Common myeloid progenitor, CD34-positive (primary cell): ENCODE measurements around the gene AUTS2.
A peak's percentile ranks its signal among the peaks of the same experiment; 100 is the strongest.

ENCODE experiments used
- CTCF ChIA-PET: fragments of 350-600 bp; sonication (Branson Sonifier 250); formaldehyde crosslinking; loops from one replicate; lab custom pipeline; 2021; ENCODE audit warnings: antibody characterized with exemption; lab: Charles Lee
- POLR2A ChIA-PET: fragments of 350-600 bp; sonication (Branson Sonifier 250); formaldehyde crosslinking; loops from one replicate; lab custom pipeline; 2021; ENCODE audit warnings: antibody characterized with exemption; lab: Charles Lee
- DNase-seq, 3 donors: peaks; one replicate each; pipeline versions ENCODE4 v3.0.0 to v3.0.0-alpha.2; 2013
- H3K27ac ChIP-seq, 2 experiments: 1 replicate in 1 of 2; 2 replicates in 1 of 2; pipeline ENCODE4 v1.7.0; 2013; ENCODE audit warnings: inconsistent platforms in 2 of 2, low read length in 2 of 2, mild to moderate bottlenecking in 2 of 2, low read depth in 1 of 2, moderate library complexity in 1 of 2; ENCODE audit not compliant: severe bottlenecking in 2 of 2, insufficient read depth in 1 of 2, poor library complexity in 1 of 2
- H3K27me3 ChIP-seq, 5 experiments: replicated peaks in 2 of 5; 1 replicate in 3 of 5; 2 replicates in 2 of 5; pipeline versions ENCODE4 v1.6.1 to v1.7.0; 2013; ENCODE audit warnings: low read length in 4 of 5, mild to moderate bottlenecking in 2 of 5, moderate library complexity in 2 of 5, inconsistent platforms in 1 of 5; ENCODE audit not compliant: insufficient read depth in 5 of 5, control insufficient read depth in 4 of 5
- H3K36me3 ChIP-seq, 4 experiments: 1 replicate in 2 of 4; 2 replicates in 2 of 4; pipeline versions ENCODE4 v1.6.1 to v1.7.0; 2013; ENCODE audit warnings: low read length in 3 of 4, control low read depth in 1 of 4, mild to moderate bottlenecking in 1 of 4; ENCODE audit not compliant: control insufficient read depth in 4 of 4, insufficient read depth in 4 of 4
- H3K4me1 ChIP-seq, 4 experiments: 1 replicate in 3 of 4; 2 replicates in 1 of 4; pipeline versions ENCODE4 v1.6.1 to v1.7.1; 2013; ENCODE audit warnings: low read length in 3 of 4, mild to moderate bottlenecking in 3 of 4, control low read depth in 1 of 4, inconsistent platforms in 1 of 4, moderate library complexity in 1 of 4; ENCODE audit not compliant: control insufficient read depth in 4 of 4, insufficient read depth in 4 of 4; ENCODE audit errors: control extremely low read depth in 1 of 4
- H3K4me3 ChIP-seq, 7 experiments: 1 replicate in 4 of 7; 2 replicates in 3 of 7; pipeline versions ENCODE4 v1.5.1 to v1.7.0; 2013; ENCODE audit warnings: mild to moderate bottlenecking in 7 of 7, low read length in 6 of 7, moderate library complexity in 6 of 7, inconsistent platforms in 2 of 7, low read depth in 2 of 7, control low read depth in 1 of 7; ENCODE audit not compliant: insufficient read depth in 4 of 7, control insufficient read depth in 1 of 7; ENCODE audit errors: extremely low read depth in 1 of 7
- H3K9me3 ChIP-seq, 5 experiments: 1 replicate in 4 of 5; 2 replicates in 1 of 5; pipeline versions ENCODE4 v1.6.1 to v1.7.1; 2013; ENCODE audit warnings: low read length in 4 of 5, mild to moderate bottlenecking in 2 of 5, inconsistent platforms in 1 of 5, low read depth in 1 of 5, moderate library complexity in 1 of 5; ENCODE audit not compliant: control insufficient read depth in 4 of 5, insufficient read depth in 2 of 5; ENCODE audit errors: control extremely low read depth in 1 of 5
- WGBS: methylation state at CpG from one replicate; pipeline ENCODE4 v1.1.5; 2013; ENCODE audit not compliant: insufficient coverage; 5-methylcytosine and 5-hydroxymethylcytosine counted together

AUTS2 gene

GRCh38 chr7:70563960-70564359 is 965.7 kb downstream of the AUTS2 start:
- WGBS: 90% methylated on average over 1 of the region's 2 CpGs
- Histone ChIP-seq H3K9me3 (peaks cover 0 to 1% (median 0%) of the 10 kb centered on the region in 5 experiments), H3K4me1 (no peaks in the 10 kb centered on the region), H3K27ac (no peak overlapping the region), H3K27me3 (no peaks in the 10 kb centered on the region), H3K36me3 (peaks cover 0 to 6% (median 0%) of the 10 kb centered on the region in 4 experiments), H3K4me3 (no peak overlapping the region)
- no peak for DNase-seq
- POLR2A ChIA-PET: no interaction called here
- CTCF ChIA-PET: no interaction called here

- Histone ChIP-seq H3K4me3 (no peak overlapping the region), H3K9me3 (no peaks in the 10 kb centered on the region), H3K27me3 (no peaks in the 10 kb centered on the region), H3K27ac (no peak overlapping the region), H3K36me3 (peaks cover 0 to 6% (median 0%) of the 10 kb centered on the region in 4 experiments), H3K4me1 (no peaks in the 10 kb centered on the region)
- WGBS: 97% methylated on average over 4 of the region's 4 CpGs
- no peak for DNase-seq
- ChIA-PET POLR2A (no interaction called here), CTCF (no interaction called here)
These were observed 967.6 kb downstream of the AUTS2 start for GRCh38 chr7:70565721-70566370.

DNA sequence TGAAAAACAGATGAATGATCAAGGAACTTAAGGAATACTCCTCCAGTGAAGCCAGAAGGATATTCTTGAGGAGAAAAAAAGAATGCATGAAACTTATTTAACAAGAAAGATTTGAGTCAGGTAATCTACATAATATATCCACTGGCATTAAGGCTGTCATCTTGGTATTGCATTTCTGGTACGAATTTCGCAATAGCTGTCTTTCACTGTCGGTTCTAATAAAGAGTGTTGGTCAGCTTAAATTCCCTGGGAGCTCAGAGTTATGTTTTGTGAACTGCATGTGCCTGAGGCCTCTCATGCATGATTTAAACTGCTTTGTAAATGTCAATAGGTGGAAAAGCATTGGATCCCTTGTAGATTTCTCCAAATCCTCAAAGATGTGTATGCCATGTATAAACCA is 968.4 kb downstream of the AUTS2 start:
- ChIA-PET CTCF (no interaction called here), POLR2A (no interaction called here)
- Histone ChIP-seq H3K27ac (no peak overlapping the region), H3K9me3 (no peaks in the 10 kb centered on the region), H3K36me3 (peaks cover 0 to 6% (median 0%) of the 10 kb centered on the region in 4 experiments), H3K4me1 (no peaks in the 10 kb centered on the region), H3K4me3 (no peak overlapping the region), H3K27me3 (no peaks in the 10 kb centered on the region)
- DNase-seq: no peak
- 100% methylated on average over 1 of the region's 3 CpGs for WGBS

DNA sequence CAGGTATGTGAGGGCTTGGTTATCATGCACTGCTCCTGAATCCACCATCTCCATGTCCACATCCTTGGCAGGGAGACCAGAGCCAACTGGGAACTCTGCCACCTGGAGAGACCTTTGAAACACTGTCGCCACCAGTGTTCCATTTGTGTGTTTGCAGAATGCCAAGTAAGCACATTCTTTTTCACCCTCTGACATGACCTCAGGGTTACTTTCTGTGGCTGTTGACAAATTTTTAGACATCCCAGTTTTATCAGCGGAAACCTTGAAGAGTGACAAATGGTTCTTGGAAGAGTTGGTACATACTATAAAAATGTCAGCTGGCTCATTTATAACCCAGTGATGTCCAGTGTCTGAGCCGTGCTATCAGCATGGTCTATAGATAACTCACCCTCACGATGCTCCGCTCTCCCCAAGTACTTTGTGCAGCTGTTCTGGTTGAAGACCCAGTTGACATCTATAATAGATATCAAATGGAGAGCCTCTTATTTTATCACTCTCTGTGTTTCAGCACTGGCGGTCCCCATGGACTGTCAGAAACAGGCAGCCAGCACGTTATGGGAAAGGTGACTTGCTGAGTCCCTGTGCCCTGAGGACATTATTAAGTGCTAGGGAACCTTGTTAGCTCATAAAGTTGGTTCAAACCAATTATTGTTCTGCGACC is 970.5 kb downstream of the AUTS2 start:
- Histone ChIP-seq H3K9me3 (no peaks in the 10 kb centered on the region), H3K27me3 (no peaks in the 10 kb centered on the region), H3K27ac (no peak overlapping the region), H3K4me3 (no peak overlapping the region), H3K4me1 (no peaks in the 10 kb centered on the region), H3K36me3 (peaks cover 0 to 6% (median under 1%) of the 10 kb centered on the region in 4 experiments)
- no peak for DNase-seq
- 95% methylated on average over 7 of the region's 8 CpGs for WGBS
- CTCF ChIA-PET: no interaction called here
- POLR2A ChIA-PET: no interaction called here

GRCh38 chr7:70569335-70569819 is 971.1 kb downstream of the AUTS2 start:
- ChIA-PET POLR2A (no interaction called here), CTCF (no interaction called here)
- H3K36me3 ChIP-seq: peaks cover 0 to 6% (median 1%) of the 10 kb centered on the region in 4 experiments
- H3K9me3 ChIP-seq: no peaks in the 10 kb centered on the region
- no peaks in the 10 kb centered on the region for H3K27me3 ChIP-seq
- H3K4me1 ChIP-seq: no peaks in the 10 kb centered on the region
- no peak overlapping the region for H3K4me3 ChIP-seq
- peak; percentile 8 to 67 (median 25) for DNase-seq
- WGBS: 91% methylated on average over 4 of the region's 4 CpGs
- H3K27ac ChIP-seq: no peak overlapping the region

- no peaks in the 10 kb centered on the region for H3K4me1 ChIP-seq
- H3K27me3 ChIP-seq: no peaks in the 10 kb centered on the region
- DNase-seq: no peak
- CTCF ChIA-PET: no interaction called here
- H3K4me3 ChIP-seq: no peak overlapping the region
- 94% methylated on average over 3 of the region's 4 CpGs for WGBS
- H3K36me3 ChIP-seq: peaks cover 0 to 6% (median 1%) of the 10 kb centered on the region in 4 experiments
- H3K27ac ChIP-seq: no peak overlapping the region
- H3K9me3 ChIP-seq: no peaks in the 10 kb centered on the region
- POLR2A ChIA-PET: no interaction called here
These were observed 971.8 kb downstream of the AUTS2 start for GRCh38 chr7:70570029-70570428.

- ChIA-PET POLR2A (no interaction called here), CTCF (interaction anchor here (1.3 kb wide), 1 partner anchor 18 kb away, joined by 3 read pairs; no protein-coding TSS in a partner anchor)
- H3K4me3 ChIP-seq: no peak overlapping the region
- WGBS: 80% methylated on average over 1 of the region's 3 CpGs
- no peaks in the 10 kb centered on the region for H3K9me3 ChIP-seq
- no peak overlapping the region for H3K27ac ChIP-seq
- H3K36me3 ChIP-seq: peaks cover 0 to 6% (median 1%) of the 10 kb centered on the region in 4 experiments
- no peak for DNase-seq
- no peaks in the 10 kb centered on the region for H3K4me1 ChIP-seq
- no peaks in the 10 kb centered on the region for H3K27me3 ChIP-seq
These were observed 972.7 kb downstream of the AUTS2 start for GRCh38 chr7:70570961-70571360.
